WTC11 (cell line): ENCODE results near the gene PHYHD1. TPM values are rescaled to one million over a fixed set of nuclear protein-coding genes. Genes with fewer than 3 reads are reported as not detected.

Experiments
- ATAC-seq: fragments of 200-7000 bp; cut with Tn5 transposase; 2 replicates; pipeline ENCODE4 v1.10.0; 2021; ENCODE audit warnings: mild to moderate bottlenecking, moderate library complexity
- CTCF ChIA-PET: fragments of 300-600 bp; sonication (Branson Sonifier 250); formaldehyde crosslinking; loops from one replicate; lab custom pipeline; 2021; ENCODE audit warnings: antibody characterized with exemption; lab: Charles Lee
- POLR2A ChIA-PET: fragments of 350-600 bp; sonication (Branson Sonifier 250); formaldehyde crosslinking; loops from one replicate; lab custom pipeline; 2021; ENCODE audit warnings: antibody characterized with exemption; lab: Charles Lee
- DNase-seq: peaks from one replicate; pipeline ENCODE4 v3.0.0; 2021; ENCODE audit warnings: low spot score
- H3K27ac Mint-ChIP-seq: 2 replicates; pipeline ENCODE4 v1.8.0; 2021; ENCODE audit warnings: mixed read lengths
- H3K27me3 Mint-ChIP-seq: 2 replicates; pipeline ENCODE4 v1.8.0; 2021; ENCODE audit warnings: low read depth, mild to moderate bottlenecking, moderate library complexity, mixed read lengths
- H3K36me3 Mint-ChIP-seq: 2 replicates; pipeline ENCODE4 v1.8.0; 2021; ENCODE audit warnings: mixed read lengths
- H3K4me1 Mint-ChIP-seq: 2 replicates; pipeline ENCODE4 v1.8.0; 2022; ENCODE audit warnings: mixed read lengths
- H3K4me3 Mint-ChIP-seq: 2 replicates; pipeline ENCODE4 v1.8.0; 2021; ENCODE audit warnings: mild to moderate bottlenecking, moderate library complexity, mixed read lengths
- H3K9me3 Mint-ChIP-seq: 2 replicates; pipeline ENCODE4 v1.8.0; 2021; ENCODE audit warnings: mixed read lengths
- E2F5 ChIP-seq: sonication (generic); formaldehyde crosslinking; IDR thresholded peaks from 2 replicates; pipeline ENCODE4 v1.8.1; 2022; ENCODE audit warnings: mild to moderate bottlenecking, moderate library complexity, missing genetic modification reagents
- FOXJ3 ChIP-seq: sonication (generic); formaldehyde crosslinking; IDR thresholded peaks from 2 replicates; pipeline ENCODE4 v1.9.0; 2021; ENCODE audit warnings: missing genetic modification reagents, mild to moderate bottlenecking, borderline replicate concordance
- FOXK1 ChIP-seq: sonication (generic); formaldehyde crosslinking; IDR thresholded peaks from 2 replicates; pipeline ENCODE4 v1.8.0; 2022; ENCODE audit warnings: mild to moderate bottlenecking, moderate library complexity, missing genetic modification reagents
- GRHL2 ChIP-seq: fragments of 250-450 bp; sonication (Bioruptor Pico); IDR thresholded peaks from 2 replicates; pipeline ENCODE4 v1.8.0; 2022; ENCODE audit warnings: mild to moderate bottlenecking, moderate library complexity; ENCODE audit not compliant: insufficient replicate concordance, severe bottlenecking
- HMGA2 ChIP-seq: fragments of 250-450 bp; sonication (Bioruptor Pico); IDR thresholded peaks from 2 replicates; pipeline ENCODE4 v1.4.0; 2021; ENCODE audit warnings: mild to moderate bottlenecking, moderate library complexity
- MAX ChIP-seq: sonication (generic); formaldehyde crosslinking; IDR thresholded peaks from 2 replicates; pipeline ENCODE4 v1.8.0; 2022; ENCODE audit warnings: mild to moderate bottlenecking, missing genetic modification reagents
- OVOL2 ChIP-seq: fragments of 250-450 bp; sonication (Bioruptor Pico); IDR thresholded peaks from 2 replicates; pipeline ENCODE4 v1.9.0; 2021; ENCODE audit warnings: mild to moderate bottlenecking, borderline replicate concordance
- RORB ChIP-seq: fragments of 250-450 bp; sonication (Bioruptor Pico); IDR thresholded peaks from 2 replicates; pipeline ENCODE4 v1.9.0; 2021; ENCODE audit warnings: mild to moderate bottlenecking
- SMAD4 ChIP-seq: sonication (generic); formaldehyde crosslinking; IDR thresholded peaks from 2 replicates; pipeline ENCODE4 v1.8.0; 2022; ENCODE audit warnings: mild to moderate bottlenecking, missing genetic modification reagents
- TCF7 ChIP-seq: sonication (generic); formaldehyde crosslinking; IDR thresholded peaks from 2 replicates; pipeline ENCODE4 v1.8.0; 2022; ENCODE audit warnings: mild to moderate bottlenecking, low read depth, missing genetic modification reagents, moderate library complexity
- USF1 ChIP-seq: sonication (generic); formaldehyde crosslinking; IDR thresholded peaks from 2 replicates; pipeline ENCODE4 v1.8.0; 2022; ENCODE audit warnings: mild to moderate bottlenecking, missing genetic modification reagents
- ZBTB43 ChIP-seq: sonication (generic); formaldehyde crosslinking; IDR thresholded peaks from 2 replicates; pipeline ENCODE4 v1.8.1; 2023; ENCODE audit warnings: mild to moderate bottlenecking, missing genetic modification reagents
- ZMAT4 ChIP-seq: fragments of 250-450 bp; sonication (Bioruptor Pico); IDR thresholded peaks from 2 replicates; pipeline ENCODE4 v1.9.0; 2021; ENCODE audit warnings: mild to moderate bottlenecking
- ZNF121 ChIP-seq: sonication (generic); formaldehyde crosslinking; IDR thresholded peaks from 2 replicates; pipeline ENCODE4 v1.8.0; 2023; ENCODE audit warnings: missing genetic modification reagents
- ZNF281 ChIP-seq: sonication (generic); formaldehyde crosslinking; IDR thresholded peaks from 2 replicates; pipeline ENCODE4 v1.8.0; 2023; ENCODE audit warnings: mild to moderate bottlenecking, missing genetic modification reagents
- ZNF425 ChIP-seq: fragments of 250-450 bp; sonication (Bioruptor Pico); conservative IDR thresholded peaks from 2 replicates; pipeline ENCODE4 v1.9.0; 2021; ENCODE audit warnings: mild to moderate bottlenecking
- ZNF512 ChIP-seq: sonication (generic); formaldehyde crosslinking; IDR thresholded peaks from 2 replicates; pipeline ENCODE4 v1.8.1; 2022; ENCODE audit warnings: missing genetic modification reagents, borderline replicate concordance
- ZNF532 ChIP-seq: fragments of 250-450 bp; sonication (Bioruptor Pico); IDR thresholded peaks from 2 replicates; pipeline ENCODE4 v1.9.0; 2021; ENCODE audit warnings: mild to moderate bottlenecking, borderline replicate concordance
- ZNF671 ChIP-seq: fragments of 250-450 bp; sonication (Bioruptor Pico); IDR thresholded peaks from 2 replicates; pipeline ENCODE4 v1.8.0; 2021; ENCODE audit warnings: mild to moderate bottlenecking
- total RNA-seq: library from RNA; stranded (reverse); gene quantifications from 3 replicates; pipeline ENCODE4 v1.2.3, GENCODE V29; 2021

Gene PHYHD1
- total RNA-seq, 1 experiment from 2014 or later = 14.6 TPM

GRCh38 chr9:128887914-128888350, 32.9 kb upstream of the PHYHD1 start (continued):
- peak; percentile 91 for TF ChIP-seq FOXK1
- peak; percentile 63; the same call in 1 of the 2 replicates for TF ChIP-seq E2F5 (CRISPR knock-in tag)
- 0 out of 2 replicates have a peak, but pooled peaks have one; percentile 30 for TF ChIP-seq SMAD4
- TF ChIP-seq ZNF281 (CRISPR knock-in tag) = peak; percentile 90
- no peak for TF ChIP-seq ZNF671 (CRISPR knock-in tag)
- TF ChIP-seq FOXJ3 (CRISPR knock-in tag) = no peak
- no peak for TF ChIP-seq GRHL2 (CRISPR knock-in tag)
- no peak; the same call in 1 of the 2 replicates for TF ChIP-seq USF1
- no peak for TF ChIP-seq HMGA2 (CRISPR knock-in tag)
- no peak for TF ChIP-seq ZNF532 (CRISPR knock-in tag)
- no peak for TF ChIP-seq RORB (CRISPR knock-in tag)
- TF ChIP-seq ZBTB43 = 0 out of 2 replicates have a peak, but pooled peaks have one; percentile 70

GRCh38 chr9:128891321-128892220, 29.2 kb upstream of the PHYHD1 start:
- ChIA-PET POLR2A (no interaction called here), CTCF (interaction anchor here (0.6 kb wide), 1 partner anchor 31 kb away, joined by 5 read pairs; no protein-coding TSS in a partner anchor)
- Mint-ChIP-seq H3K4me1 (peaks cover 48% of the 10 kb centered on the region), H3K36me3 (peaks cover 24% of the 10 kb centered on the region), H3K27ac (no peak overlapping the region), H3K4me3 (no peak overlapping the region), H3K27me3 (no peaks in the 10 kb centered on the region), H3K9me3 (no peaks in the 10 kb centered on the region)
- DNase-seq (no peak), ATAC-seq (no peak)
- TF ChIP-seq TCF7 (CRISPR knock-in tag) = no peak
- no peak for TF ChIP-seq RORB (CRISPR knock-in tag)
- TF ChIP-seq ZMAT4 (CRISPR knock-in tag) = no peak
- no peak for TF ChIP-seq FOXK1
- TF ChIP-seq MAX = no peak
- no peak for TF ChIP-seq ZNF425 (CRISPR knock-in tag)
- TF ChIP-seq ZNF512 (CRISPR knock-in tag) = no peak
- TF ChIP-seq OVOL2 (CRISPR knock-in tag) = no peak
- TF ChIP-seq ZNF121 (CRISPR knock-in tag) = no peak
